SK-N-SH (cell line): ENCODE results near the gene YKT6. TPM values are rescaled to one million over a fixed set of nuclear protein-coding genes. Genes with fewer than 3 reads are reported as not detected.

Experiments used
- CTCF ChIA-PET: fragments of 300-600, 350-600 bp; formaldehyde crosslinking; extraction: SDS; loops from one replicate; lab custom pipeline; 2021; lab: Yijun Ruan, JAX
- POLR2A ChIA-PET: fragments of 350-600 bp; sonication (Branson Sonifier 250); formaldehyde crosslinking; extraction: SDS; loops from one replicate; lab custom pipeline; 2020; ENCODE audit warnings: antibody characterized with exemption, inconsistent platforms; lab: Yijun Ruan, JAX
- DNase-seq: peaks from one replicate; pipeline ENCODE4 v3.0.0; 2012
- H2AFZ ChIP-seq: fragments of 200-600 bp; sonication (generic); 2 replicates; pipeline ENCODE4 v1.8.1; 2016; ENCODE audit warnings: antibody characterized with exemption, mild to moderate bottlenecking, low read depth
- H3F3A ChIP-seq: fragments of 200-600 bp; sonication (generic); replicated peaks from 2 replicates; pipeline ENCODE3; 2016; ENCODE audit warnings: antibody characterized with exemption, mild to moderate bottlenecking; ENCODE audit not compliant: insufficient read depth
- H3K27ac ChIP-seq, 2 experiments: fragments of 200-500 bp in 1 of 2; fragments of 200-600 bp in 1 of 2; sonication (Bioruptor generic) in 1 of 2; sonication (generic), shearing (Covaris generic) in 1 of 2; 2 replicates each; pipeline versions ENCODE4 v1.5.1 to v1.6.1; 2014 to 2016; ENCODE audit warnings: low read depth in 2 of 2, inconsistent platforms in 1 of 2, low read length in 1 of 2, mild to moderate bottlenecking in 1 of 2, mixed read lengths in 1 of 2
- H3K27me3 ChIP-seq: fragments of 200-600 bp; sonication (generic), shearing (Covaris generic); 2 replicates; pipeline ENCODE4 v1.6.1; 2016; ENCODE audit warnings: mixed run types; ENCODE audit not compliant: insufficient read depth
- H3K36me3 ChIP-seq, 2 experiments: fragments of 200-500 bp in 1 of 2; fragments of 200-600 bp in 1 of 2; sonication (Bioruptor generic) in 1 of 2; sonication (generic) in 1 of 2; replicated peaks in 1 of 2; 2 replicates each; pipeline versions ENCODE3 to v1.5.1; 2014 to 2016; ENCODE audit warnings: low read length in 1 of 2, mild to moderate bottlenecking in 1 of 2; ENCODE audit not compliant: insufficient read depth in 2 of 2, control insufficient read depth in 1 of 2
- H3K4me1 ChIP-seq, 2 experiments: fragments of 200-500 bp in 1 of 2; fragments of 200-600 bp in 1 of 2; sonication (Bioruptor generic) in 1 of 2; sonication (generic), shearing (Covaris generic) in 1 of 2; 2 replicates each; pipeline versions ENCODE4 v1.5.1 to v1.6.1; 2014 to 2016; ENCODE audit warnings: low read depth in 1 of 2, low read length in 1 of 2, mixed run types in 1 of 2; ENCODE audit not compliant: insufficient read depth in 2 of 2, control insufficient read depth in 1 of 2
- H3K4me2 ChIP-seq: fragments of 200-600 bp; sonication (generic), shearing (Covaris generic); 2 replicates; pipeline ENCODE4 v1.6.1; 2017; ENCODE audit warnings: mixed run types
- H3K4me3 ChIP-seq, 2 experiments: fragments of 200-500 bp in 1 of 2; fragments of 200-600 bp in 1 of 2; sonication (Bioruptor generic) in 1 of 2; sonication (generic), shearing (Covaris generic) in 1 of 2; 2 replicates each; pipeline versions ENCODE4 v1.5.1 to v1.8.1; 2014 to 2016; ENCODE audit warnings: low read depth in 2 of 2, inconsistent platforms in 1 of 2, low read length in 1 of 2, mild to moderate bottlenecking in 1 of 2, mixed read lengths in 1 of 2, moderate library complexity in 1 of 2
- H3K79me2 ChIP-seq: fragments of 200-600 bp; sonication (generic); 2 replicates; pipeline ENCODE4 v1.8.1; 2017; ENCODE audit warnings: mild to moderate bottlenecking; ENCODE audit not compliant: insufficient read depth
- H3K9ac ChIP-seq: fragments of 200-600 bp; sonication (generic); 2 replicates; pipeline ENCODE4 v1.6.1; 2017; ENCODE audit warnings: mixed run types
- H3K9me2 ChIP-seq: fragments of 200-600 bp; sonication (generic); 2 replicates; pipeline ENCODE4 v1.6.1; 2017; ENCODE audit warnings: mixed run types
- H3K9me3 ChIP-seq: fragments of 200-600 bp; sonication (generic); 2 replicates; pipeline ENCODE4 v1.6.1; 2017; ENCODE audit warnings: mixed run types, mild to moderate bottlenecking, moderate library complexity
- H4K20me1 ChIP-seq: fragments of 200-600 bp; sonication (generic); 2 replicates; pipeline ENCODE4 v1.6.1; 2017; ENCODE audit warnings: mild to moderate bottlenecking, mixed run types; ENCODE audit not compliant: insufficient read depth
- CHD2 ChIP-seq: fragments of 150-350 bp; IDR thresholded peaks from 2 replicates; pipeline ENCODE4 v1.6.1; 2018; ENCODE audit warnings: low read length; ENCODE audit not compliant: partially characterized antibody
- CTCF ChIP-seq: fragments of 200-600 bp; sonication (generic); IDR thresholded peaks from 2 replicates; pipeline ENCODE4 v1.6.1; 2017; ENCODE audit warnings: antibody characterized with exemption, mild to moderate bottlenecking, moderate library complexity
- ELF1 ChIP-seq: IDR thresholded peaks from 2 replicates; pipeline ENCODE4 v1.4.0; 2012
- EZH2phosphoT487 ChIP-seq: fragments of 200-600 bp; sonication (generic); IDR thresholded peaks from 2 replicates; pipeline ENCODE4 v1.6.1; 2017; ENCODE audit warnings: low read depth, mixed run types, mild to moderate bottlenecking, antibody characterized with exemption, moderate library complexity, borderline replicate concordance
- FOXM1 ChIP-seq: IDR thresholded peaks from 2 replicates; pipeline ENCODE4 v1.4.0; 2012; ENCODE audit warnings: low read depth, mild to moderate bottlenecking
- IRF3 ChIP-seq: fragments of 150-350 bp; IDR thresholded peaks from 2 replicates; pipeline ENCODE4 v1.6.1; 2016; ENCODE audit warnings: mild to moderate bottlenecking, low read depth, low read length
- MAX ChIP-seq: IDR thresholded peaks from 2 replicates; pipeline ENCODE4 v1.4.0; 2012; ENCODE audit warnings: low read depth
- MEF2A ChIP-seq: IDR thresholded peaks from 2 replicates; pipeline ENCODE4 v1.4.0; 2012; ENCODE audit warnings: low read depth, borderline replicate concordance
- NFIC ChIP-seq: IDR thresholded peaks from 2 replicates; pipeline ENCODE4 v1.4.0; 2012; ENCODE audit warnings: borderline replicate concordance
- NRF1 ChIP-seq: IDR thresholded peaks from 2 replicates; pipeline ENCODE4 v1.6.1; 2012; ENCODE audit warnings: low read depth, mild to moderate bottlenecking, low read length
- POLR2AphosphoS5 ChIP-seq: IDR thresholded peaks from 2 replicates; pipeline ENCODE4 v1.6.1; 2012; ENCODE audit warnings: low read depth, low read length
- RAD21 ChIP-seq: IDR thresholded peaks from 2 replicates; pipeline ENCODE4 v1.6.1; 2012; ENCODE audit warnings: mild to moderate bottlenecking, low read length
- RCOR1 ChIP-seq: fragments of 150-350 bp; IDR thresholded peaks from 2 replicates; pipeline ENCODE4 v1.6.1; 2017; ENCODE audit warnings: antibody characterized with exemption, low read length
- REST ChIP-seq: IDR thresholded peaks from 2 replicates; pipeline ENCODE4 v1.6.1; 2012; ENCODE audit warnings: mild to moderate bottlenecking, low read depth, low read length, moderate library complexity
- RFX5 ChIP-seq: IDR thresholded peaks from 2 replicates; pipeline ENCODE4 v1.6.1; 2012; ENCODE audit warnings: mild to moderate bottlenecking, improper control_type of control experiment, low read length
- RXRA ChIP-seq: IDR thresholded peaks from 2 replicates; pipeline ENCODE4 v1.4.0; 2012; ENCODE audit warnings: low read depth, mild to moderate bottlenecking, borderline replicate concordance
- SIN3A ChIP-seq: IDR thresholded peaks from 2 replicates; pipeline ENCODE4 v1.6.1; 2012; ENCODE audit warnings: low read depth, mild to moderate bottlenecking, low read length, moderate library complexity, borderline replicate concordance
- TCF12 ChIP-seq: IDR thresholded peaks from 2 replicates; pipeline ENCODE4 v1.4.0; 2012
- TEAD4 ChIP-seq: IDR thresholded peaks from 2 replicates; pipeline ENCODE4 v1.4.0; 2012; ENCODE audit warnings: mild to moderate bottlenecking, borderline replicate concordance; ENCODE audit not compliant: insufficient read depth
- USF2 ChIP-seq: fragments of 150-350 bp; IDR thresholded peaks from 2 replicates; pipeline ENCODE4 v1.6.1; 2017; ENCODE audit warnings: antibody characterized with exemption, low read length, low read depth, borderline replicate concordance
- WGBS: methylation state at CpG from one replicate; pipeline ENCODE4 v1.1.6; 2017; ENCODE audit warnings: low lambda C conversion rate; 5-methylcytosine and 5-hydroxymethylcytosine counted together
- polyA plus RNA-seq, 3 experiments: library from polyadenylated mRNA; depleted of rRNA; stranded (reverse); fragments of >200 nt; gene quantifications; 2 replicates each; pipeline ENCODE4 v1.2.3, GENCODE V29; 2012

The YKT6 gene
- polyA plus RNA-seq, 1 of the 3 experiments (the other 2 are of a cell fraction), result 170 TPM

- CTCF ChIA-PET, result interaction anchor here (1.4 kb wide), 1 partner anchor 16 kb away, joined by 4 read pairs; no protein-coding TSS in a partner anchor
Observed at GRCh38 chr7:44180631-44181030, 20.1 kb upstream of the YKT6 start.

More at GRCh38 chr7:44180631-44181030, 20.1 kb upstream of the YKT6 start:
- Histone ChIP-seq H3K79me2 (no peaks in the 10 kb centered on the region), H3K27ac (no peak overlapping the region)
- TF ChIP-seq RFX5, result no peak
- no peak for TF ChIP-seq MAX
- TF ChIP-seq IRF3, result no peak
- TF ChIP-seq RCOR1, result no peak
- TF ChIP-seq ELF1, result no peak
- no peak for TF ChIP-seq TCF12
- TF ChIP-seq TEAD4, result no peak
- no peak for TF ChIP-seq EZH2phosphoT487
- TF ChIP-seq CHD2, result no peak
- no peak for TF ChIP-seq MEF2A
- TF ChIP-seq POLR2AphosphoS5, result no peak
- TF ChIP-seq FOXM1, result no peak
- no peak for TF ChIP-seq USF2
- no peak for TF ChIP-seq RAD21
- no peak for TF ChIP-seq REST
- TF ChIP-seq NRF1, result no peak
- no peak for TF ChIP-seq SIN3A
- no peak for TF ChIP-seq RXRA
- no peak for TF ChIP-seq NFIC
- TF ChIP-seq CTCF, result no peak
- TF ChIP-seq, all 33 proteins: peak for 0
- Histone ChIP-seq H3K4me1 (peaks cover 4 to 23% of the 10 kb centered on the region in 2 experiments; a peak in 3 of 4 replicates), H3K27me3 (no peaks in the 10 kb centered on the region; the same call in 1 of the 2 replicates), H3K9me3 (no peaks in the 10 kb centered on the region), H3K9ac (no peak overlapping the region), H2AFZ (no peak overlapping the region), H3K9me2 (no peaks in the 10 kb centered on the region), H3K36me3 (no peaks in the 10 kb centered on the region), H3F3A (peaks cover 4% of the 10 kb centered on the region), H4K20me1 (no peaks in the 10 kb centered on the region), H3K4me3 (no peak overlapping the region), H3K4me2 (no peak overlapping the region)
- DNase-seq, result no peak
- 19% methylated on average over 3 of the region's 3 CpGs for WGBS
- POLR2A ChIA-PET, result no interaction called here
